ENCODE data around the gene METTL21C.

METTL21C gene

GRCh38 chr13:102667911-102668310, 26.9 kb downstream of the METTL21C start:
- DNase-seq (ENCODE audit: low read depth in 2 of 3, low spot score in 1 of 3) = no peak

DNA sequence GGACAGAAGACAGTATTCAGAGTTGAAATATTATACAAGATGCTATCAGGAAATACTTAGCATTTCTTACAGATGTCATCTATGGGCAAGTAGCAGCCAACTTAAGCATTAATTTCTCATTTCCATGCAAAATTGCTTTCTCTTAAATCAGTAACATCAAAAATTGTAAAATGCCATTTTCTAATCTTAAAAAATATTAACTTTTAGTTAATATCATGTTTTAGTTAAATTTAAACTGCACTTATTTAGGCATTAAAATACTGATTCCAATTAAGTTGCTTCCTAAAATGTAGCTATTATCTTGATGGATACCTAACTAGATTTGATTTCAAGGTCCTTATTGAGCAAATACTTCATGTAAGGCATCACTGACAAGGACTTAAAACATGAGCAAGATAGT, 27.8 kb downstream of the METTL21C start:
- no peak for DNase-seq (ENCODE audit: low read depth in 2 of 3, low spot score in 1 of 3)

GRCh38 chr13:102659168-102659713, 35.6 kb downstream of the METTL21C start:
- no peak for DNase-seq (ENCODE audit: low read depth in 2 of 3, low spot score in 1 of 3)

GRCh38 chr13:102658660-102659059, 36.2 kb downstream of the METTL21C start:
- DNase-seq (ENCODE audit: low read depth in 2 of 3, low spot score in 1 of 3) = no peak

DNA sequence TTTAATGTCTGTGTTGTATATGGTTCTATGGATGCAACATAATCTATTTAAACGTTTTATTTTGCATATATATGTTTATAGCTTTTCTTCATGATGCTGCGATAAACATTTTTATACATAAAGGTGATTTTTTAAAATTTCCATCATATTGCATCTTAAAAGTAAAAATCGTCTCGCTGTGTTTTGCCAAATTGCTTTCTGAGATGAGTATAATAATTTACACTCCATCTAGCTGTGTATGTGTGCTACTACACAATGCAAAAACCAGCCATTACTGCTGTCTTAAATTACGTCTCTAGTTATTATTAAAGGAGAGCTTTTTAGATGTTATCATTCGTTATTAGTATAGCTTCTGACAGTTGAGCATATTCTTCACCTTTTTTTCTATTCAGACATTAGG, 37.2 kb downstream of the METTL21C start:
- no peak for DNase-seq (ENCODE audit: low read depth in 2 of 3, low spot score in 1 of 3)

- no peak for DNase-seq (ENCODE audit: low read depth in 2 of 3, low spot score in 1 of 3)
Observed at GRCh38 chr13:102654756-102655155, 40.1 kb downstream of the METTL21C start.

DNA sequence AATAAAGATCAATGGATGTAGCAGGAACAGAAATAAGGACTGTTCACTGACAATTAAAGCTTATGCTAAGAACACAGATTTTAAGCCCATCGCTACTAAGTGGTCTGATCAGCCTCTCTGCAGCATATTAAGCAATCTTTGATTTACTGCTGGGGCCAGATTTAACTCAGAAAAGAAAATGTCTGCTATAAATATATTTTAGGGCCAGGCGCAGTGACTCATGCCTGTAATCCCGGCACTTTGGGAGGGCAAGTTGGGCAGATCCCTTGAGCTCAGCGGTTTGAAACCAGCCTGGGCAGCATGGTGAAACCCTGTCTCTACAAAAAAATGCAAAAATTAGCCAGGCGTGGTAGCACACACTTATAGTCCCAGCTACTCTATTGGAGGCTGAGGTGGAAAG, 43.0 kb downstream of the METTL21C start:
- no peak for DNase-seq (ENCODE audit: low read depth in 2 of 3, low spot score in 1 of 3)

- no peak for DNase-seq (ENCODE audit: low read depth in 2 of 3, low spot score in 1 of 3)
Observed at GRCh38 chr13:102651392-102651791, 43.5 kb downstream of the METTL21C start.

GRCh38 chr13:102650444-102650843, 44.4 kb downstream of the METTL21C start:
- no peak for DNase-seq (ENCODE audit: low read depth in 2 of 3, low spot score in 1 of 3)

DNA sequence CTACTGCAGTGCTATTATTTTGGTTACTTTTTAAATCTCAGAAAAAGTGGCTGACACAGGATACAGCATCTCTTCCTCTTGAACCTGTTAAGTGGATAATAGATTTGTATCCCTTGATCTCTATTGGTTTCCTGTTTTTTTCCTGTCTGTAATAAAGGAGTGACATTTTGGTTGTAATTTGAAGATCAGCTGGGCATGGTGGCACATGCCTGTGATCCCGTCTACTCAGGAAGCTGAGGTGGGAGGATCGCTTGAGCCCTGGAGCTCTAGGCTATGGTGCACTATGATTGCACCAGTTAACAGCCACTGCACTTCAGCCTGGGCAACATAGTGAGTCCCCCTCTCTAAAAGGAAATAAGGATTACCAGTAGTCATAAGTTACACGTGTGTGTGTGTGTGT, 46.8 kb downstream of the METTL21C start:
- no peak for DNase-seq (ENCODE audit: low read depth in 2 of 3, low spot score in 1 of 3)

GRCh38 chr13:102645701-102646100, 49.1 kb downstream of the METTL21C start:
- no peak for DNase-seq (ENCODE audit: low read depth in 2 of 3, low spot score in 1 of 3)

DNA sequence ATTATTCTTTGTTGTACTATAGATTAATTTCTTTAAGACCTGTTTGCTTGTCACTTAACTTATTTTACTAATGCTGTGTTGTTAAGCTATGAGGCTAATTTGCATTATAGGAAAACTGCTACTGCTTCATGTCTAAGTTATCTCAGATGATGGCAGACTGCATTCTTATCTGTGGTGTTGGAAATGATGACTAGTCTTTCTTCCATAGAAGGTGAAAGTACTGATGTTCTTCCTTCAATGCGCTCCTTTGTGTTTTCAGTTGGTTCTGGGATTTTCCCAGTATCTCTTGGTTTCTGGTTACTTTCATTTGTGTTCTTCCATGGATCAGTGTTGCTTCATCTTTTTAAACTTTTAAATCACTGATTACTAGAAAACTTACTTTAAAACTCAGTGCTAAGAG, 51.2 kb downstream of the METTL21C start:
- no peak for DNase-seq (ENCODE audit: low read depth in 2 of 3, low spot score in 1 of 3)

DNA sequence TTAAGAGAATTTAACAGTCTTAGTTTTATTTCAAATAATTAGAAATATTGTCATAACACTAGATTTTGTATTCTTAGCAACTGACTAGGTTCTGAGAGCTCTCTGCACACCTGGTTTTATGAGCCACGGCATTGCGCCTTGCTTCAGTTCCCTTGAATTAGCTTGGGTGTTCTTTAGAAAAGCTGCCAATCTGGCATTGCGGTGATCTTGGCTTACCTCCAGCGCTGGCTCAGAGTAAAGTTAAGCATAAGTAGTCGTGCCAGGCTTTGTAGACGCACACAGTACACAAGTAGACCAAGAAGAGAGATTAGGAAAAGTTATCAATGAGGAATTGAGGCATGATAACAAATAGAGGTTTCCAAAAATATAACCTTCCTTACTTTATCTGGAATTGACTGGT, 52.4 kb downstream of the METTL21C start:
- no peak for DNase-seq (ENCODE audit: low read depth in 2 of 3, low spot score in 1 of 3)

DNA sequence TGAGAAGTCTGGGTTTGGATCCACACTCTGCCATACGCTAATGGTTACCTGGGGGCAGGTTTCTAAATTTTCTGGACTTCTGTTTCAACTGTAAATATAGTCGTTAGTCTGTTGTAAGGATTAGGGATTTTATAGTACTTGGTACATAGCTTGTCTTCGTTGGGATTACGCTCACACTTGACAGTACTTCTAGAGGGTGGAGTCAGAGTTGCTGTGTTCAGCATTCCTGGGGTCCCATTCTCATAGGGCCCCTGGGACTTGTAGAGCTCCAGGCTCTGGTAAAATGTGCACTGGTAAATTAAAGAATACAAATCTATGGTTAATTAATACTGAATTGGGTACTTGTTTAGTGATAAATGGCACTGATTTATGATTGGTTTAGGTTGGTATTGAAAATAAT, 52.8 kb downstream of the METTL21C start:
- DNase-seq (ENCODE audit: low read depth in 2 of 3, low spot score in 1 of 3) = no peak

- no peak for DNase-seq (ENCODE audit: low read depth in 2 of 3, low spot score in 1 of 3)
Observed at GRCh38 chr13:102638741-102639140, 56.1 kb downstream of the METTL21C start.

Measured in stimulated activated CD4-positive, alpha-beta T cell treated with anti-CD3 and anti-CD28 coated beads, Interleukin-12 subunit alpha, Interleukin-12 subunit beta, amount 100 ng/mL, for 48 hours (primary cell).